Measurements from ENCODE around the gene CD58. TPM values are rescaled to one million over a fixed set of nuclear protein-coding genes. Genes with fewer than 3 reads are reported as not detected.

The CD58 gene
- total RNA-seq, 1 donor from 2014 or later: 11.0 TPM

DNA sequence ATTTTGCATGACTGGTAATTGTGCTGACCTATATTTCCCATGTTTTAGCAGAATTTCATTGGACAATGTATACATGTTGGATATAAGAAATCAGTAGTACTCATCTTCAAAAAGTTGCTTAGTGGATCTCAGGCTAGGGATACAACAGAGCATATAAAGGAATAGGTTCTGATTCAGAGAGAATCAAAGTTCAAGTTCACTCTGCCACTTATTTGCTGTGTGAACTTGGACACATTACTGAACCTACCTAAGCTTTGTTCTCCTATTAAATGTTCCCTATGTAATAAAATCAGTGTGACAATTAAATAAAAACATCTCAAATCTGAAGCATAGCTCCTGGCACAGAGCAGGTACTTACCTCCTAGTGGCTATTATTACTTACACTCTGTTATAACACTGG is 9.3 kb downstream of the CD58 start:
- DNase-seq (ENCODE audit: extremely low spot score, unreplicated experiment): no peak
- TF ChIP-seq, protein P1, sequence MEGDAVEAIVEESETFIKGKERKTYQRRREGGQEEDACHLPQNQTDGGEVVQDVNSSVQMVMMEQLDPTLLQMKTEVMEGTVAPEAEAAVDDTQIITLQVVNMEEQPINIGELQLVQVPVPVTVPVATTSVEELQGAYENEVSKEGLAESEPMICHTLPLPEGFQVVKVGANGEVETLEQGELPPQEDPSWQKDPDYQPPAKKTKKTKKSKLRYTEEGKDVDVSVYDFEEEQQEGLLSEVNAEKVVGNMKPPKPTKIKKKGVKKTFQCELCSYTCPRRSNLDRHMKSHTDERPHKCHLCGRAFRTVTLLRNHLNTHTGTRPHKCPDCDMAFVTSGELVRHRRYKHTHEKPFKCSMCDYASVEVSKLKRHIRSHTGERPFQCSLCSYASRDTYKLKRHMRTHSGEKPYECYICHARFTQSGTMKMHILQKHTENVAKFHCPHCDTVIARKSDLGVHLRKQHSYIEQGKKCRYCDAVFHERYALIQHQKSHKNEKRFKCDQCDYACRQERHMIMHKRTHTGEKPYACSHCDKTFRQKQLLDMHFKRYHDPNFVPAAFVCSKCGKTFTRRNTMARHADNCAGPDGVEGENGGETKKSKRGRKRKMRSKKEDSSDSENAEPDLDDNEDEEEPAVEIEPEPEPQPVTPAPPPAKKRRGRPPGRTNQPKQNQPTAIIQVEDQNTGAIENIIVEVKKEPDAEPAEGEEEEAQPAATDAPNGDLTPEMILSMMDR (IDR thresholded peaks at IDR 0.05): no peak
- Mint-ChIP-seq H3K9me3 (ENCODE audit: unreplicated experiment) (peaks cover 7% of the 10 kb centered on the region), H3K27ac (ENCODE audit: unreplicated experiment) (no peak overlapping the region), H3K4me1 (ENCODE audit: unreplicated experiment) (peaks cover 5% of the 10 kb centered on the region), H3K4me3 (ENCODE audit: unreplicated experiment) (no peak overlapping the region), H3K36me3 (ENCODE audit: unreplicated experiment) (peaks cover 4% of the 10 kb centered on the region), H3K27me3 (ENCODE audit: unreplicated experiment) (no peaks in the 10 kb centered on the region)

DNA sequence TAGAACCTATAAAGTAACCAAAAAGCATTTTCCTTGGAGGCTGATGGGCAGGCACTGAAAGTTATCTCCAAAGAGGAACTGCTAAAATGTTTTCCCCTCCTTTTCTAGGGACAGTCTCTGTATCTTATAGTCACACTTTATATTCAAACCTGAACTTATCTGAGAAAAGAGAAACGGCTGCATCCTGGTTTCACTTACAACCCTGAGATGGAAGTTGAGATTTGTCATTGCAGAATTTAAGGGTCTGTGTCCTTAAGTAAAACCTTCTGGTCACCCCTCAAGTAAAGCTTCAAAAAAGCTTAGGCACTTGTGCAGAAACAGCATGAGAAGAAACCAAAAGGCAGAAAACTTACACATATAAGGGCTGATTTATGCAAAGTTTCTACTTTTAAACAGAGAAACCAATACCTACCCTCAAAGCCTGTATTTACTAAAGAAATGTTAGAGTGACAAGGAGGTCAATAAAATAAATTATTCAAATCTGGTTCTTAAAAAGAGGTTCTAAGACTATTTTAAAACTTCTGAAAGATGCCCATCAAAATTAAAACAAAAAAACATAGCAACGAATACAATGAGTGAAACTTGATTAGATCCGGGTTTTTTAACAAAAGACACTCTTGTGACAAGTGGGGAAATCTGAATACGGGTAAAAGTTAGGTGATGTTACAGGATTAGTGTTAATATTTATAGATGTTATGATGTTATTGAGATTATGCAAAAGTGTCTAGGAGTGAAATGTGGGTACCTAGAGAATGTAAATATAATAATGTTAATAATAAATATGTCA is 9.9 kb downstream of the CD58 start:
- H3K9me3 Mint-ChIP-seq (ENCODE audit: unreplicated experiment): peaks cover 7% of the 10 kb centered on the region
- no peak for DNase-seq (ENCODE audit: extremely low spot score, unreplicated experiment)
- H3K27ac Mint-ChIP-seq (ENCODE audit: unreplicated experiment): no peak overlapping the region
- no peak overlapping the region for H3K4me3 Mint-ChIP-seq (ENCODE audit: unreplicated experiment)
- H3K36me3 Mint-ChIP-seq (ENCODE audit: unreplicated experiment): peaks cover 4% of the 10 kb centered on the region
- peaks cover 2% of the 10 kb centered on the region for H3K4me1 Mint-ChIP-seq (ENCODE audit: unreplicated experiment)
- no peaks in the 10 kb centered on the region for H3K27me3 Mint-ChIP-seq (ENCODE audit: unreplicated experiment)
- TF ChIP-seq, protein P1 (IDR thresholded peaks at IDR 0.05): no peak

DNA sequence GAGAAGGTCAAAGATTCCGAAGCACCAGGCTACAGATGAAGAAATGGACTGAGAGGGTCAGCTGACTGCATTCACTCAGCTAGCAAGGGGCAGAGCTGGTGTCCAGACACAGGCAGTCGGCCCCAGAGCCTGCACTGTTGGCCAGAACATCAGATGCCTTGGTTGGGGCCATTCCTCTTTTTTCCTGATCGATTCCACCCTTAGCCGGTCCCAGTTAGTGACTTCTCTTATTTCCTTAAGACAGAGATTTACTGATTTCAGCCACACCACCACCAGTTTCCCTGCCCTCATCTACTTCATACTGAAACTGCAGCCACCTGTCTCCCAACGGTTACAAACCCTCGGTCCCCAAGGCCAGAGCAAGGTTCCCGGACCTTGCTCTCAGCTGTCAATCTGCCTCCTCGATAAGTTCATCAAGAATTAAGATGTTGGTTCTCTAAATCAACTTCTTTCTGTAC is 11.5 kb downstream of the CD58 start:
- peaks cover 5% of the 10 kb centered on the region for H3K4me1 Mint-ChIP-seq (ENCODE audit: unreplicated experiment)
- no peaks in the 10 kb centered on the region for H3K27me3 Mint-ChIP-seq (ENCODE audit: unreplicated experiment)
- H3K27ac Mint-ChIP-seq (ENCODE audit: unreplicated experiment): no peak overlapping the region
- DNase-seq (ENCODE audit: extremely low spot score, unreplicated experiment): no peak
- peaks cover 3% of the 10 kb centered on the region for H3K36me3 Mint-ChIP-seq (ENCODE audit: unreplicated experiment)
- H3K4me3 Mint-ChIP-seq (ENCODE audit: unreplicated experiment): no peak overlapping the region
- H3K9me3 Mint-ChIP-seq (ENCODE audit: unreplicated experiment): peaks cover 6% of the 10 kb centered on the region
- TF ChIP-seq, protein P1 (IDR thresholded peaks at IDR 0.05): no peak

DNA sequence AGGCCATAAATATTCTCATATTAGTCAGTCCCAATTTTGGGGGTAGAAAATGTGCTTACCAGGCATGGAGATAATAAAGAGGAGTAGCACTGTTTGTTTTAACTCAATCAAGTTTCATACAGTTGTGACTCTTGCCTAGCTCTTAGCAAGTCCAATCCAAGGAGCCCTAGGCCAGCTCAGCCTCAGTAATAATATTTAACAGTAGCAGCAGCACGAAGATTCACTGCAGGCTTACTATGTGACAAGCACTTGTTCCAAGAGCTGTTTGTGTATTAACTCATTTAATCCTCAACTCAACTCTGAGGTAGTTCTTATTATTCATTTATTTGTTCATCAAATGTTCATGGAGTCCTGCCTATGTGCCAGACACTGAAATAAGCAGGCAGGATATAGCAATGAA is 12.3 kb downstream of the CD58 start:
- DNase-seq (ENCODE audit: extremely low spot score, unreplicated experiment): no peak
- Mint-ChIP-seq H3K9me3 (ENCODE audit: unreplicated experiment) (no peaks in the 10 kb centered on the region), H3K27ac (ENCODE audit: unreplicated experiment) (no peak overlapping the region), H3K36me3 (ENCODE audit: unreplicated experiment) (peaks cover 2% of the 10 kb centered on the region), H3K4me3 (ENCODE audit: unreplicated experiment) (no peak overlapping the region), H3K4me1 (ENCODE audit: unreplicated experiment) (peaks cover 5% of the 10 kb centered on the region), H3K27me3 (ENCODE audit: unreplicated experiment) (no peaks in the 10 kb centered on the region)
- TF ChIP-seq, protein P1 (IDR thresholded peaks at IDR 0.05): no peak

DNA sequence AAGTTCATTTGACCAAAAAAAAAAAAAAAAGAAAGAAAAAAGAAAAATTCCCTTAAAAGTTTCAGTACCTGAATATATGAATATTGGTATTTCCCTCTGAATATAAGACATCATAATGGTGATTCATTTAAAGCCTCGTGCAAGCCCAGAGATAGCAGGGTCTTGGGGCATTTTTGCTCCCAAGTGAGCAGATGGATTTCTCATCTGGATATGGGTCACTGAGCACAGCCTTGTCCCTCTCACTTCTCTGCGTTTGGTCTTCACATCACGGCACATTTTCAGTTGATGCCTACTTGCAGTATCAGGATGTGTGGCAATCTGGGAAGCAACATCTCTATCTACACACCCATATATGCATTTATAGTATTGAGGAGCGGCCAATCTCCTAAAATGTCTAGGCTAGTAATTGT is 12.7 kb downstream of the CD58 start:
- no peak overlapping the region for H3K4me3 Mint-ChIP-seq (ENCODE audit: unreplicated experiment)
- DNase-seq (ENCODE audit: extremely low spot score, unreplicated experiment): no peak
- no peak overlapping the region for H3K27ac Mint-ChIP-seq (ENCODE audit: unreplicated experiment)
- H3K36me3 Mint-ChIP-seq (ENCODE audit: unreplicated experiment): peaks cover 2% of the 10 kb centered on the region
- H3K4me1 Mint-ChIP-seq (ENCODE audit: unreplicated experiment): peaks cover 7% of the 10 kb centered on the region
- H3K27me3 Mint-ChIP-seq (ENCODE audit: unreplicated experiment): no peaks in the 10 kb centered on the region
- H3K9me3 Mint-ChIP-seq (ENCODE audit: unreplicated experiment): no peaks in the 10 kb centered on the region
- TF ChIP-seq, protein P1 (IDR thresholded peaks at IDR 0.05): no peak
